ENCODE data around the gene TFR2. TPM values are rescaled to one million over a fixed set of nuclear protein-coding genes. Genes with fewer than 3 reads are reported as not detected.

Gene TFR2
- polyA plus RNA-seq, 4 donors = 1.2 to 1.3 TPM; not detected in 2

DNA sequence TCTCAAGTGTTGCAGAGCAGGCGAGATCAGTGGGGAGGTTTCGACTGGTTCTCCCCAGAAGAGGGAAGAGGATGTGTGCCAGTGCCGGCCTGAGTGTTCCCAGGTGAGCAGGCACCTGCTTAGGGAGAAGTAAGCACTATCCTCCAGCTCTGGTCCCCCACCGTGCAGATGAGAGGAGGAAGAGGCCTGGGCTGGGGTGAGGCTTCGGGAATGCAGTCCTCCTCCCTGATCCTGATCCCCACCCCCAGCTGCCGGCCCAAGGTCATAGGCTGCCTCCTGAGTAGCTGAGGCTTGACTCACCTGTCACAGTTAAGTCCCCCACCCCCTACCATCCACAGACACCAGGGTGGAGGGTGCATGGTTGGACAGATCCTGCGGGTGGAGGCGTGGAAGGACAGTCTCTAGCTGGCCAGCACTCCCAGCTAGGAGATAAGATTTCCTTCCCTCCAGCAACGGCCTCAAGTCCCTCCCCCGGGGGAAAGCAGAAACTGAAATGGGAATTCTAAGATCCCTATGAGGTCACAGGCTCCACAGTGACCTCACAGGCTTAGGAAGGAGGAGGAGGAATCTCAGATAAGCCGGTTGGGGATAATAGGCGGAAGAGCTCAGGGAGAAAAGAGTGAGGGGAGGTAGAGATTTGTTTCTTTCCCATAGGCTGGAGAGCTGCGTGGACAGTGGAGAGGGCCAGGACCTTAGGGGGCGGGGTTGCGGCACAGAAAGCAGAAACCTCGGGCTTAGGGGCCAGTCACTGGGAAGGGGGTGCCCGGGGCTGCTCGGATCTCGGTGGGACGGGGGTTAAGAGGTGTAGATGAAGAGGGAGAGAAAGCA, 56.5 kb downstream of the TFR2 start:
- peaks cover 0 to 37% (median 0%) of the 10 kb centered on the region in 3 donors for H3K4me1 ChIP-seq (ENCODE audit: control insufficient read depth in 3 of 3, insufficient read depth in 2 of 3, low read depth in 1 of 3, low read length in 2 of 3)
- 3 to 5% (median 4%) methylated on average over 19 to 20 of the region's 20 CpGs for WGBS, 3 donors
- H3K27ac ChIP-seq (ENCODE audit: low read depth in 1 of 3, low read length in 2 of 3) = peak overlapping the region; percentile 97 to 98 (median 97)

DNA sequence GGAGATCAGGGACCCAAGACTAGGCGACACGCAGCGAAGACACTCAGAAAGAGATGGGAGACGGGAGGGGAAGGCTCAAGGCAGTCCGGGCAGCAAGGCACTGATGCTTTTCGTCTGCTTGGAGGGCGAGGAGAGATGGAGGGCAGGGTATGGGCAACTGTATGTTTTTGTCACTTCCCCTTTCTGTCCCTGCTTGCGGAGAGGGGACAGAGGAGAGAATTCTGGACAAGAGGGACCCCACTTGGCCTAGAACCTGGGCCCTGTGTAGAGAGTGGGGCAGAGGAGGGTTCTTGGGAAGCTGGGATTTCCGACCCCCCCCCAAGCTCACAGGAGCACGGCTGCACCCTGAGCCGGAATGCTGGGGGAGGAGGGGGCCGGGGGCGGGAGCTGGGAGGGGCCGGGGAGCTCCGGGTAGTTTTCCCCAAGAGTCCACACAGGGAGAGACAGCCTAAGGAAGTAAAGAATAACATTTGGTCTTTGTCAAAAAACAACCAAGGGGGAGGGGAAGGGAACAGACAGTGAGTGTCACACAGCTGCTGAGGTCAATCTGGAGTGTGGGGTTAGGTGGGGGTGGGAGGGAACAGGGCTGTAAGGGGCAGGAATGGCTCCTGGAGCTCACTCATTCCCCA, 57.2 kb downstream of the TFR2 start:
- DNase-seq (peak in 1 of 2 donors; percentile 55), FAIRE-seq (no peak)
- H3K36me3 ChIP-seq (ENCODE audit: control insufficient read depth in 3 of 3, insufficient read depth in 2 of 3, low read depth in 1 of 3, low read length in 3 of 3) = peaks cover 7 to 44% (median 10%) of the 10 kb centered on the region in 3 donors
- peak overlapping the region in 2 of 3 donors; percentile 79 to 83 for H3K4me3 ChIP-seq (ENCODE audit: low read depth in 1 of 3, low read length in 3 of 3)
- 28 to 48% (median 32%) methylated on average over 14 to 15 of the region's 15 CpGs for WGBS, 3 donors
- no peaks in the 10 kb centered on the region for H3K9me3 ChIP-seq (ENCODE audit: control insufficient read depth in 2 of 2, insufficient read depth in 1 of 2, low read depth in 1 of 2, low read length in 1 of 2)
- H3K27ac ChIP-seq (ENCODE audit: low read depth in 1 of 3, low read length in 2 of 3) = peak overlapping the region; percentile 78 to 97 (median 97)
- H3K4me1 ChIP-seq (ENCODE audit: control insufficient read depth in 3 of 3, insufficient read depth in 2 of 3, low read depth in 1 of 3, low read length in 2 of 3) = peaks cover 0 to 33% (median 0%) of the 10 kb centered on the region in 3 donors
- peaks cover 0 to under 1% (median 0%) of the 10 kb centered on the region in 3 donors for H3K27me3 ChIP-seq (ENCODE audit: control insufficient read depth in 3 of 3, insufficient read depth in 3 of 3, low read length in 3 of 3)

More for the DNA sequence above, 56.5 kb downstream of the TFR2 start:
- peaks cover 0 to 8% (median 0%) of the 10 kb centered on the region in 3 donors for H3K27me3 ChIP-seq (ENCODE audit: control insufficient read depth in 3 of 3, insufficient read depth in 3 of 3, low read length in 3 of 3)
- H3K9me3 ChIP-seq (ENCODE audit: control insufficient read depth in 2 of 2, insufficient read depth in 1 of 2, low read depth in 1 of 2, low read length in 1 of 2) = no peaks in the 10 kb centered on the region
- H3K4me3 ChIP-seq (ENCODE audit: low read depth in 1 of 3, low read length in 3 of 3) = peak overlapping the region; percentile 79 to 88 (median 83)
- peaks cover 7 to 37% (median 10%) of the 10 kb centered on the region in 3 donors for H3K36me3 ChIP-seq (ENCODE audit: control insufficient read depth in 3 of 3, insufficient read depth in 2 of 3, low read depth in 1 of 3, low read length in 3 of 3)
- DNase-seq (peak; percentile 87 to 90), FAIRE-seq (no peak)

DNA sequence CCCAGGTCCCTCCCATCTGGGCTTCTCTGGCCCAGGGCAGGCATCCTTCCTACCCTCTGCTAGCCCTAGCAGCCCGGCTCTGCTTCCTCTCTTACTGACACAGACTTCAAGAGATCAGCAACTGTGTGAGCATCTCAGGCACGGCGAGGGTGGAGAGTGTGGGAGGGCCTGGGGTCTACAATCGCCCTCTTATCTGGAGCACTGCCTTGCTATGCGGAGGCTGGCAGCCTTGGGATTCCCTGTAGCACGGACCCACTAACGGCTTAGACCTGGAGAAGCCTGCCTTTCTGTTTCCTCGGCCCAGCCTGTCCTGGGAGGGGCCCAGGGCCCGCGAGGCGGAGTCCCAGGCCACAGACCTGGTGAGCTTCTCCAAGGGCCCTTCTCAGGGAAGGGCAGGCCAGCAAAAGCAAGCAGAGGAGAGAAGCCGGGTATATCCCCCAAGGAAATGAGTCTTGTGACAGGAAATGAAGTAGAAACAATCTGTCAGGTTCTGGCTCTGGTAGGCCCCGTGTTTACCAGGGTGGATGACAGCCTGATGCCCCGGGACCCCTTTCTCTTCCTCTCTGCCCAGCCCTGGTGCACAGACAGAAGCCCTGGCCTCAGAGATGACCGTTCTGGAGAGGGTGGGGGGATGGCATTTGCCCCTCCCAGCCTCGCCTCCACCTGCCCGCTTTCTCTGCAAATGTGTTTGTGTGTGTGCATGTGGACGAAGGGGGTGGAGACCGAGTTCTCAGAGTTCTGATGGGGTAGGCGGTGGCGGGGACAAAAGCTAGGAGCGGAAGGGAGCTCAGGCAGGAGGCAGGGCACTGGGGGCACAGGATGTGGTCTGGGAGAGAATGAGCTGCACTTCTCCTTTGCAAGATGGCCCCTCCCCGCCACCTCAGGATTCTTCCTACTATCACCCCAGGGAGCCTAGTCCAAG, 58.0 kb downstream of the TFR2 start:
- peak; percentile 56 to 74 for DNase-seq
- Histone ChIP-seq H3K9me3 (ENCODE audit: control insufficient read depth in 2 of 2, insufficient read depth in 1 of 2, low read depth in 1 of 2, low read length in 1 of 2) (no peaks in the 10 kb centered on the region), H3K27ac (ENCODE audit: low read depth in 1 of 3, low read length in 2 of 3) (peak overlapping the region; percentile 27 to 97 (median 76)), H3K4me3 (ENCODE audit: low read depth in 1 of 3, low read length in 3 of 3) (peak overlapping the region in 2 of 3 donors; percentile 79 to 83), H3K4me1 (ENCODE audit: control insufficient read depth in 3 of 3, insufficient read depth in 2 of 3, low read depth in 1 of 3, low read length in 2 of 3) (peaks cover 0 to 33% (median 0%) of the 10 kb centered on the region in 3 donors), H3K27me3 (ENCODE audit: control insufficient read depth in 3 of 3, insufficient read depth in 3 of 3, low read length in 3 of 3) (no peaks in the 10 kb centered on the region), H3K36me3 (ENCODE audit: control insufficient read depth in 3 of 3, insufficient read depth in 2 of 3, low read depth in 1 of 3, low read length in 3 of 3) (peaks cover 7 to 52% (median 14%) of the 10 kb centered on the region in 3 donors)
- no peak for FAIRE-seq
- WGBS, 3 donors = 33 to 56% (median 43%) methylated on average over 22 to 23 of the region's 23 CpGs

DNA sequence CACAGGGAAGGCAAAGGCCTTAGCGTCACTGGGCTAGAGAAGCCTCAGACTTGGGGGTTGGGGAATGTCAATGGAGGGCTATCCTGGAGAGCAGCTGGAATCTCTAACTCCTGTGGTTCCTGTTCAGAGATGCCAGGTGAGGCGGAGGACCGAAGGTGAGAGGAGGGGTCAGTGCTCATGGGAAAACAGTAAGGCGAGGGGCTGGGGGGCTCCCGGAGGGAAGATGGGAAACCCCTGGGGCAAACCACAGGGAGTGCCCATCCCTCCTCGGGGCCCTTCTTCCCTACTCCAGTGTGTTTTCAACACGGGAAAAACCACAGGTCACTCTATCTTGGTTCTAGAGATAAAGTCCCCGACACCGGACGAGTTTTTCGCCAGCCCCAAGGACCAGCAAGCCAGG, 58.7 kb downstream of the TFR2 start:
- Histone ChIP-seq H3K4me3 (ENCODE audit: low read depth in 1 of 3, low read length in 3 of 3) (peak overlapping the region in 1 of 3 donors; percentile 5), H3K27ac (ENCODE audit: low read depth in 1 of 3, low read length in 2 of 3) (peak overlapping the region in 2 of 3 donors; percentile 29 to 97)
- no peak for DNase-seq

DNA sequence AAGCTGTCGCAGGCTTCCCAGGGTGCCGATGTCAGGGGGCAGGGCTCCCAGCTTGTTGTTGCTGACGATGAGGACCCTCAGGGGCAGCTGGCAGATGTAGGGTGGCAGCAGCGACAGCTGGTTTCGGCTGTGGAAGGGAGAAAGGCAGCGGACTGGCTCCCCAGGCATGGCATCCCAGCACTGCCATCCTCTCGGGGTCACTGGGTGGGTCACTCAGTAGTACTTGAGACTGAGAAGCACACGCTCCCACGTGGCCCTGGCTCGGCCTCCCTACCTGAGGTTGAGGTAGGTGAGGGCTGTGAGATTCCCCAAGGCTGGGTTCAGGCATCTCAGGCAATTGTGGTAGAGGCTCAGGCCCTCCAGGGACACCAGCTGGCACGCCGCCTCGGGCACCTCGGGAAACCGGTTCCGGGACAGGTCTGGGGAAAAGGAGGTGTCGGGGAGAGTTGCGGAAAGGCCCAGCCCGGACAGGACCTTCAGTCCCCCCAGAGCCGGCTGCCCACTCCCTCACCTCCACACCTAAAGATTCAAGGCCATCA, 59.2 kb downstream of the TFR2 start:
- 49 to 76% (median 70%) methylated on average over 20 of the region's 20 CpGs for WGBS, 3 donors
- DNase-seq = no peak
- Histone ChIP-seq H3K27me3 (ENCODE audit: control insufficient read depth in 3 of 3, insufficient read depth in 3 of 3, low read length in 3 of 3) (no peaks in the 10 kb centered on the region), H3K9me3 (ENCODE audit: control insufficient read depth in 2 of 2, insufficient read depth in 1 of 2, low read depth in 1 of 2, low read length in 1 of 2) (no peaks in the 10 kb centered on the region), H3K4me1 (ENCODE audit: control insufficient read depth in 3 of 3, insufficient read depth in 2 of 3, low read depth in 1 of 3, low read length in 2 of 3) (peaks cover 0 to 33% (median 0%) of the 10 kb centered on the region in 3 donors), H3K36me3 (ENCODE audit: control insufficient read depth in 3 of 3, insufficient read depth in 2 of 3, low read depth in 1 of 3, low read length in 3 of 3) (peaks cover 14 to 64% (median 17%) of the 10 kb centered on the region in 3 donors), H3K4me3 (ENCODE audit: low read depth in 1 of 3, low read length in 3 of 3) (no peak overlapping the region), H3K27ac (ENCODE audit: low read depth in 1 of 3, low read length in 2 of 3) (peak overlapping the region in 1 of 3 donors; percentile 29)
- no peak for FAIRE-seq

More for the DNA sequence above, 58.7 kb downstream of the TFR2 start:
- Histone ChIP-seq H3K27me3 (ENCODE audit: control insufficient read depth in 3 of 3, insufficient read depth in 3 of 3, low read length in 3 of 3) (no peaks in the 10 kb centered on the region), H3K4me1 (ENCODE audit: control insufficient read depth in 3 of 3, insufficient read depth in 2 of 3, low read depth in 1 of 3, low read length in 2 of 3) (peaks cover 0 to 33% (median 0%) of the 10 kb centered on the region in 3 donors), H3K9me3 (ENCODE audit: control insufficient read depth in 2 of 2, insufficient read depth in 1 of 2, low read depth in 1 of 2, low read length in 1 of 2) (no peaks in the 10 kb centered on the region), H3K36me3 (ENCODE audit: control insufficient read depth in 3 of 3, insufficient read depth in 2 of 3, low read depth in 1 of 3, low read length in 3 of 3) (peaks cover 9 to 59% (median 17%) of the 10 kb centered on the region in 3 donors)
- 68 to 70% (median 70%) methylated on average over 11 of the region's 11 CpGs for WGBS, 3 donors
- FAIRE-seq = no peak

DNA sequence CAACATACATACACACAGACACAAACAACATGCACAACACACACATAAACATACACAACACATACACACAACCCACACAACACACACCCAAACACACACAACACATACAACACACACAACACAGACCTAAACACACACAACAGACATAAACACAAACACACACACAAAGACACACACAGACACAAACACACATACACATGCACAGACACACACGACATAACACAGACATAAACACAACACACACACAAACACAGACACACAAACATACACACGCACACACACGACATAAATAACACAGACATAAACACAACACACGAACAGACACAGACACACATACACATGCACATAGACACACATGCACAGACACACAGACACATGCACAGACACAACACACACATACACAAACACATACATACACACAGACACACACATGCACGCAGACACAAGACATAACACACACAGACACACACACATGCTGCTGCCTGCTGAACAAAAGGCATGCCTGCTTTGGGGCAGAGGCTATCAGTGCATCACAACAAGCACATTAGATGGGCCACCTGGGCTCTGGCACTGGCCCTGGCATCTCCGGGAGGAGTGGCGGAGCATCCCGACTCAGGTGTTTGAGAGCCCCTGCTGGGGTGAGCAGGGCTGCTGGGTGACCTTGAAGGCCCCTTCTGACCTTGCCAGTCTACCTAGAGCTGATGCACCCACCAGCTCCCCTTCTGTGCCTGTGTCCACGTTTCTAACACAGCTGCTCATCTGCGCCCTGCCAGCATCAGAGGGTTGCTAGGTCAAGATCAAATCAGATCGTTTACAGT, 60.7 kb downstream of the TFR2 start:
- 85 to 88% (median 87%) methylated on average over 11 of the region's 11 CpGs for WGBS, 3 donors
- no peak for FAIRE-seq

More for the DNA sequence above, 60.7 kb downstream of the TFR2 start:
- Histone ChIP-seq H3K4me3 (ENCODE audit: low read depth in 1 of 3, low read length in 3 of 3) (no peak overlapping the region), H3K27me3 (ENCODE audit: control insufficient read depth in 3 of 3, insufficient read depth in 3 of 3, low read length in 3 of 3) (no peaks in the 10 kb centered on the region), H3K4me1 (ENCODE audit: control insufficient read depth in 3 of 3, insufficient read depth in 2 of 3, low read depth in 1 of 3, low read length in 2 of 3) (peaks cover 0 to 30% (median 0%) of the 10 kb centered on the region in 3 donors), H3K36me3 (ENCODE audit: control insufficient read depth in 3 of 3, insufficient read depth in 2 of 3, low read depth in 1 of 3, low read length in 3 of 3) (peaks cover 22 to 79% (median 25%) of the 10 kb centered on the region in 3 donors), H3K9me3 (ENCODE audit: control insufficient read depth in 2 of 2, insufficient read depth in 1 of 2, low read depth in 1 of 2, low read length in 1 of 2) (no peaks in the 10 kb centered on the region), H3K27ac (ENCODE audit: low read depth in 1 of 3, low read length in 2 of 3) (no peak overlapping the region)
- DNase-seq = no peak

All from small intestine (tissue), 7 donors.